ENCODE measurements around the gene FOXE1. TPM values are rescaled to one million over a fixed set of nuclear protein-coding genes. Genes with fewer than 3 reads are reported as not detected.

Gene FOXE1
- total and polyA plus RNA-seq, 4 donors: not detected

GRCh38 chr9:97880336-97880735 lies 27.3 kb downstream of the FOXE1 start:
- Histone ChIP-seq H3K27ac (ENCODE audit: low read depth in 1 of 2, low read length in 2 of 2) (no peak overlapping the region), H3K27me3 (ENCODE audit: control insufficient read depth in 4 of 4, insufficient read depth in 4 of 4, low read length in 3 of 4) (no peaks in the 10 kb centered on the region), H3K9ac (ENCODE audit: low read depth in 1 of 2, low read length in 2 of 2) (no peak overlapping the region), H3K4me3 (ENCODE audit: low read depth in 1 of 3, low read length in 3 of 3) (no peak overlapping the region), H3K9me3 (ENCODE audit: control insufficient read depth in 4 of 4, low read length in 3 of 4) (no peaks in the 10 kb centered on the region), H3K4me1 (ENCODE audit: control insufficient read depth in 4 of 4, insufficient read depth in 4 of 4, low read length in 3 of 4) (no peaks in the 10 kb centered on the region), H3K36me3 (ENCODE audit: control insufficient read depth in 4 of 4, insufficient read depth in 3 of 4, low read depth in 1 of 4, low read length in 3 of 4) (no peaks in the 10 kb centered on the region)
- no peak for DNase-seq (ENCODE audit: low spot score)
- TF ChIP-seq NR2F2 (IDR thresholded peaks at IDR 0.05) (no peak), MAX (IDR thresholded peaks at IDR 0.05) (no peak), TAF1 (conservative IDR thresholded peaks at IDR 0.05) (no peak), EGR1 (IDR thresholded peaks at IDR 0.05; ENCODE audit: low read depth in 2 of 2) (no peak), GABPA (IDR thresholded peaks at IDR 0.05 in 1 of 2, conservative IDR thresholded peaks at IDR 0.05 in 1 of 2) (no peak), YY1 (IDR thresholded peaks at IDR 0.05) (no peak), HNF4A (conservative IDR thresholded peaks at IDR 0.05) (no peak), JUND (IDR thresholded peaks at IDR 0.05) (no peak), REST (IDR thresholded peaks at IDR 0.05) (no peak), FOXA1 (IDR thresholded peaks at IDR 0.05) (no peak), ATF3 (IDR thresholded peaks at IDR 0.05) (no peak), RXRA (IDR thresholded peaks at IDR 0.05) (no peak)
- 84% methylated on average over 4 of the region's 4 CpGs for WGBS

- H3K9ac ChIP-seq (ENCODE audit: low read depth in 1 of 2, low read length in 2 of 2): no peak overlapping the region
- peak; percentile 61 for DNase-seq (ENCODE audit: low spot score)
- WGBS: 68% methylated on average over 9 of the region's 9 CpGs
Measured at GRCh38 chr9:97889941-97890887, 37.2 kb downstream of the FOXE1 start.

More at GRCh38 chr9:97889941-97890887, 37.2 kb downstream of the FOXE1 start:
- TF ChIP-seq RAD21 (IDR thresholded peaks at IDR 0.05) (peak; percentile 26 to 63), SP1 (IDR thresholded peaks at IDR 0.05) (no peak), CTCF (IDR thresholded peaks at IDR 0.05; ENCODE audit: low read depth, low read length, missing input control) (peak; percentile 44)
- H3K27me3 ChIP-seq (ENCODE audit: control insufficient read depth in 4 of 4, insufficient read depth in 4 of 4, low read length in 3 of 4): no peaks in the 10 kb centered on the region
- no peaks in the 10 kb centered on the region for H3K9me3 ChIP-seq (ENCODE audit: control insufficient read depth in 4 of 4, low read length in 3 of 4)
- H3K36me3 ChIP-seq (ENCODE audit: control insufficient read depth in 4 of 4, insufficient read depth in 3 of 4, low read depth in 1 of 4, low read length in 3 of 4): no peaks in the 10 kb centered on the region
- H3K4me3 ChIP-seq (ENCODE audit: low read depth in 1 of 3, low read length in 3 of 3): no peak overlapping the region
- no peak overlapping the region for H3K27ac ChIP-seq (ENCODE audit: low read depth in 1 of 2, low read length in 2 of 2)
- H3K4me1 ChIP-seq (ENCODE audit: control insufficient read depth in 4 of 4, insufficient read depth in 4 of 4, low read length in 3 of 4): no peaks in the 10 kb centered on the region

Measured in liver (tissue), 9 donors.